GM21723 (cell line): ENCODE data around the gene CHST1.

ENCODE experiments used
- ATAC-seq: cut with Tn5 transposase; IDR thresholded peaks from one replicate; pipeline ENCODE4 v1.9.1; 2021; ENCODE audit warnings: mild to moderate bottlenecking, moderate library complexity; ENCODE audit not compliant: unreplicated experiment

CHST1 gene

GRCh38 chr11:45674481-45675190 is 9.2 kb upstream of the CHST1 start:
- ATAC-seq = no peak

- no peak for ATAC-seq
Observed at GRCh38 chr11:45673441-45673840, 8.0 kb upstream of the CHST1 start.

- ATAC-seq = no peak
Observed at GRCh38 chr11:45672593-45672992, 7.2 kb upstream of the CHST1 start.

DNA sequence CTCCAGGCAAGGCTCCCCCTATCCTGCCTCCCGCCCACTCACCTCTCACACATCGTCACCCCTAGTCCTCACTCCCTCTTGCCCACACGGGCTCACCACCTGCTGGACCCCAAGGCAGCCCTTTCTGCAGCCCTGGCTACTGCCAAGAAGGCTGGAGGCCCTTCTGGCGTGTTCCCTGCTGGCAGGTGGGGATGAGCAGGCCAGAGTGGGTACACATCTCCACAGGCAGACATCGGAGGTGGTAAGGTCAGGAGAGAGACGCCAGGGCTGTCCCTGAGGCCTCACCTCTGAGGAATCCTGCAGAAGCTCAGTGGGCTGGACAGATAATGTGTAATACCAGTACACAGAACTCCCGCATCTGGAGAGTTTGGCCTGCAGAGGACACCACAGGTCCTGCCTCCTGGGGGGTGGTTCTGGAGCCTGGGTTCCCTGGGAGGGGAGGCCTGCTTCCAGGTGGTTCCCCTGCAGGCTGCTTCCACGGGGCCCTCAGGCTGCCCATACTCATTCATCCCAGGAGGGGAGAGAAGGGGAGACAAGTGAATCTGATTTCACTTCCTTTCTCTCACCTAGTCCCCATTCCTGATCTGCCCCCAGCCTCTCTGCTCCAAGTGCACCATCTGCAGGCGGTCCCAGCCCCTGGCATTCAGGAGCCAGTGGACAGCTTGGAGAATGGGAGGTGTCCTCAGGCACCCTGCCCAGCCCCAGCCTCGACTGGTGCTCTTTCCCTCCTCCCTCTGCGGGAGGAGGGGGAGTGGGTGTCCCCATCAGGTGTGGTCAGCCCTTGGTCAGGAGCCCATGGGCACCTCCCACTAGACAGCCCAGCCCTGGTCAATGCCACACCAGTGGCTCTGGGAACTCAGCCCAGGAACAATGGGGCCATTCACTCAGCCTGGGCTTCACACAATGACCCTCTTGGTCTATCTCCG is 6.1 kb upstream of the CHST1 start:
- ATAC-seq = no peak

GRCh38 chr11:45670386-45671135 is 5.1 kb upstream of the CHST1 start:
- no peak for ATAC-seq

DNA sequence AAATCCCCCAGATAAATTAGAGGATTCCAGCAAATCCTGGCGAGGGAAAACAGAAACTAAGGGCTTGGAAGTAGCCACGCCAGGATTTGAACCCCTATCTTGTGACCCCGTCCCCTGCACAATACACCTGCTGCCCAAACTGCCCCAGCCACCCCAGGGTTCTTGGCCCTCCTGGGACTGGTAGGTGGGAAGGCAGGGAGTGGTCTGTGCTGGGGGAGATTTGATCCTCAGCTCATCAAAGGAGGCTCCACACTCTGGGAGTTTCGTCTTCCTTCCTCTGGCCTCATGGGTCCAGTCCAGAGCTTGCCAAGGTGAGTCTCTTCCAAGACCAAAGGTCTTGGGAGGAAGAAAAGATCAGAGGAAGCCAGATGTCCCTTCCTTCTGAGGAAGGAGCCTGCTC is 4.5 kb upstream of the CHST1 start:
- ATAC-seq = no peak

- ATAC-seq = no peak
Observed at GRCh38 chr11:45669146-45669545, 3.7 kb upstream of the CHST1 start.

- ATAC-seq = no peak
Observed at GRCh38 chr11:45667929-45668680, 2.7 kb upstream of the CHST1 start.

- no peak for ATAC-seq
Observed at GRCh38 chr11:45666648-45667642, 1.5 kb upstream of the CHST1 start.

DNA sequence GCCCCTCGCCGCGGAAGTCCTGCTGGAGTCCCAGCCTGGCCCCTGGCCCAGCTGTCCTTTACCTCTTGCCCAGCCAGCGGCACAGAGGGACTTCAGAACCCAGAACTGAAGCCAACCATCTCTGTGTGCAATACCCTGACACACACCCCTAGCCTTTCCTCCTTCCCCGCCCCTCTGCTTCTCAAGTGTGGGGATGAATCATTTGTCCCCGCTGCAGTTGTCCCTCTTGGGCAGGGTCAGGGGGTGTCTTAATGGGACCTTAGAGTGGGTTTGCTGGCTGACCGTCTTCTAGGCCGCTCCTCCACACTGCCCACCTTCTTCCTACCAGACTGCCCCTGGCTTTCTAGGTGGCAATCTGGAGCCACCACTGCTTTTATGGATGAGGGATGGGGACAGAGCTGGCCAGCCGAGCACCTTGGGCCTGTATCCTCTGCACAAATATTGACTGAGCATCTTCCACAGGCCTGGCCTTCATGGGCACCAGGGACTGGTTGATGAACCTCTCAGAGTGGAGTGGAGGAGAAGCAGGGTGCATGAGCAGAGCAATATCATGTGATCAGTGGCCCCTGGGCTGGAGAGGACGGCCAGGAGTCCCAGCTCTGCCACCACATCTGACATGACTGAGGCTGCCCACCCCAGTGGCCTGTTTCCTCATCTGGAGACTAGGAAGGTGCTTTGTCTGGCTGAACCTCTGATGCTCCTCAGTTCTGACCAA is 668 bp upstream of the CHST1 start:
- ATAC-seq = no peak

- no peak for ATAC-seq
Observed at GRCh38 chr11:45664376-45665205, 831 bp downstream of the CHST1 start.

- ATAC-seq = no peak
Observed at GRCh38 chr11:45663486-45664375, 1.7 kb downstream of the CHST1 start.

- no peak for ATAC-seq
Observed at GRCh38 chr11:45662665-45663485, 2.5 kb downstream of the CHST1 start.

DNA sequence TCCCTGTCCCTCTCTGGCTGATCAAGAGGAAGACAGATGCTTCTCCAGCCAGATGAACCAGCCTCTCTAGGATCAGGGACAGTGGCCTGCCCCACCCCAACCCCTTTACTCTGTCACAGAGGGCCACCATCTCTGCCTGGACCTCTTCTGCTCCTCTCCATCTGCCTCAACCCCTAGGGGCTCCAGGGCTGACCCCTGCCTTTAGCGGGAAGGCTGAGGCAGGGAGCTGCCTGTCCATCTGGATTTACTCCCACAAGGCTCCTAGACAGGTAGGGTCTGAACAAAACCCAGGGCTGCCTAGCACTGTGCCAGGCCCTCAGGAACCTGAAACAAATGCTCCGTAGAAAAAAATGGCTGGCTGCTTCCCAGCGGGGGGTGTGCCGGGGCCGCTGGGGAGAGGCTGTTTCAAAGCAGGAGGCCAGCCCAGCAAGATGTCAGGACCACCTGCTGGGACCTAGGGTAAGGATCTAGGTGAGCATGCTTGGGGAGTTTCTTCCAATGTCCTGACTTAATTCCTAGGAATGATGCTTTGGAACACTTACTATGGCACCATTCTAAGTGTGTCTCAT is 3.2 kb downstream of the CHST1 start:
- ATAC-seq = no peak

DNA sequence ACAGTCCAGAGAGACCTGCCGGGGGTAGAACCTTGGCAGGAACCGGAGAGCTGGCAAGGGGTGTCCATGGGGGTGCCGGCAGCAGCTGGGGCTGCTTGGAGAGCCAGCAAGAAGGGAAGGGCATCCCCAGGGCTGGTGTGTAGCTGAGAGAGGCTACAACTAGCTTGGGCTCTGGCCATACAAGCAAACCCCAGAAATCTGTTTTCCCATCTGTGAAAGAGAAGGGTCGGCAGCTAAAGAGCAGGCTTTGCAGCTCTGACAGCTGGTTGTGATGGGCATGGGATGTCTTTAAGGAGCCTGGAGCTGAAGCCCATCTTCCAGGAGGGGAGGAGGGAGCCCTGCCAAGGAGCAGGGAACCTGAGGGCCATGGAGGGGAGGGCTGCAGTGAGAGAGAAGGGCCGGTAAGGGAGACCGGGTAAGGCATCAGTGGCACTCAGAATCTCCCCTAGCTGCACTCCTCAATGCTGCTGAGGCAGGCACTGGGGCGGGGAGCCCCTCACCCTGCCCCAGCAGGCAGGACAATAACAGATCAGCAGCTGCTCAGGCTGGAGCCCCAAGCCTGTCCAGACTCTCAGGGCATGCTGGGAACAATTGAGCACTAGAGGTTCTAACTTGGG is 3.9 kb downstream of the CHST1 start:
- ATAC-seq = no peak
